HepG2 (cell line): Measurements from ENCODE around the gene PCDHA13. TPM values are rescaled to one million over a fixed set of nuclear protein-coding genes. Genes with fewer than 3 reads are reported as not detected.
"Not testable (repeated sequence)": the region's sequence is repeated elsewhere in the genome, so short reads cannot be mapped to it uniquely, and the experiment has no call there.

Source experiments
- ATAC-seq: fragments of 200-7000 bp; cut with Tn5 transposase; 3 replicates; pipeline ENCODE4 v1.9.1; 2020; ENCODE audit warnings: mild to moderate bottlenecking, moderate library complexity
- BruUV-seq: library from RNA; stranded (reverse); fragments of 400-500 nt; replicated peaks from 2 replicates; lab custom pipeline; 2021; lab: Mats Ljungman, UMichigan
- CTCF ChIA-PET: fragments of 300-600 bp; formaldehyde crosslinking; extraction: SDS; loops from one replicate; lab custom pipeline; 2021; ENCODE audit warnings: low total read pairs, inconsistent platforms, low intra/inter-chr PET ratio; lab: Yijun Ruan, JAX
- POLR2A ChIA-PET: fragments of 350-600 bp; sonication (Branson Sonifier 250); formaldehyde crosslinking; loops from one replicate; lab custom pipeline; 2020; ENCODE audit warnings: antibody characterized with exemption, inconsistent platforms; lab: Yijun Ruan, JAX
- DNase-seq: peaks from one replicate; pipeline ENCODE4 v3.0.0-alpha.2; 2015; ENCODE audit warnings: low spot score
- FAIRE-seq: peaks from 3 replicates; lab custom pipeline; 2011; peaks lifted over from hg19 to GRCh38; lab: Jason Lieb, UNC
- H2AFZ ChIP-seq: one replicate; pipeline ENCODE4 v1.6.1; 2011; ENCODE audit warnings: low read length, inconsistent platforms
- H3K27ac ChIP-seq: fragments of 300-600 bp; 3 replicates; pipeline ENCODE4 v1.8.0; 2011; ENCODE audit warnings: mixed run types, mild to moderate bottlenecking, mixed read lengths, low read length, inconsistent platforms; ENCODE audit not compliant: insufficient read depth; ENCODE audit errors: extremely low read length
- H3K27me3 ChIP-seq, 2 experiments: fragments of 200-600 bp in 1 of 2; 2 replicates in 1 of 2; 3 replicates in 1 of 2; pipeline versions ENCODE4 v1.6.0 to v1.8.0; 2011; ENCODE audit warnings: low read length in 2 of 2, mild to moderate bottlenecking in 2 of 2, moderate library complexity in 2 of 2, inconsistent platforms in 1 of 2; ENCODE audit not compliant: insufficient read depth in 2 of 2, control insufficient read depth in 1 of 2
- H3K36me3 ChIP-seq, 2 experiments: fragments of 200-600 bp in 1 of 2; replicated peaks in 1 of 2; 2 replicates in 1 of 2; 3 replicates in 1 of 2; pipeline versions ENCODE4 v1.5.1 to v1.8.0; 2011; ENCODE audit warnings: low read length in 2 of 2, inconsistent platforms in 1 of 2; ENCODE audit not compliant: insufficient read depth in 2 of 2, control insufficient read depth in 1 of 2
- H3K4me1 ChIP-seq: 2 replicates; pipeline ENCODE4 v1.5.1; 2012; ENCODE audit warnings: low read length, inconsistent platforms; ENCODE audit not compliant: insufficient read depth
- H3K4me2 ChIP-seq: 2 replicates; pipeline ENCODE4 v1.6.0; 2011; ENCODE audit warnings: low read depth, low read length, inconsistent platforms
- H3K4me3 ChIP-seq, 3 experiments: fragments of 200-600 bp in 1 of 3; sonication (generic), shearing (Covaris generic) in 1 of 3; replicated peaks in 1 of 3; 2 replicates each; pipeline ENCODE4 v1.5.1; 2011 to 2016; ENCODE audit warnings: low read length in 3 of 3, inconsistent platforms in 2 of 3, low read depth in 2 of 3, mild to moderate bottlenecking in 2 of 3, control low read depth in 1 of 3, mixed read lengths in 1 of 3; ENCODE audit not compliant: insufficient read depth in 1 of 3
- H3K79me2 ChIP-seq: one replicate; pipeline ENCODE4 v1.6.1; 2011; ENCODE audit warnings: low read length, inconsistent platforms; ENCODE audit not compliant: insufficient read depth
- H3K9ac ChIP-seq: 2 replicates; pipeline ENCODE4 v1.6.0; 2011; ENCODE audit warnings: mild to moderate bottlenecking, low read depth, low read length, inconsistent platforms; ENCODE audit not compliant: insufficient read depth
- H3K9me3 ChIP-seq: 2 replicates; pipeline ENCODE4 v1.5.1; 2012; ENCODE audit warnings: mild to moderate bottlenecking, low read length
- H4K20me1 ChIP-seq: 2 replicates; pipeline ENCODE4 v1.6.0; 2011; ENCODE audit warnings: inconsistent platforms, mild to moderate bottlenecking, low read length, moderate library complexity; ENCODE audit not compliant: insufficient read depth
- ELF3 ChIP-seq: IDR thresholded peaks from 2 replicates; pipeline ENCODE4 v1.6.1; 2016; ENCODE audit warnings: missing genetic modification reagents, missing compliant biosample characterization
- HNRNPLL ChIP-seq: fragments of 200-400 bp; formaldehyde crosslinking; IDR thresholded peaks from 2 replicates; pipeline ENCODE4 v1.6.1; 2017; ENCODE audit warnings: mild to moderate bottlenecking, low read depth, low read length; ENCODE audit not compliant: poor library complexity, severe bottlenecking
- PHF8 ChIP-seq: sonication (generic); formaldehyde crosslinking; IDR thresholded peaks from 2 replicates; pipeline ENCODE4 v1.5.0; 2020; ENCODE audit warnings: missing genetic modification reagents
- ZNF687 ChIP-seq: sonication (generic); formaldehyde crosslinking; IDR thresholded peaks from 2 replicates; pipeline ENCODE4 v1.5.1; 2020; ENCODE audit warnings: mild to moderate bottlenecking, missing genetic modification reagents, moderate library complexity
- WGBS: methylation state at CpG from one replicate; pipeline ENCODE4 v1.1.6; 2017; ENCODE audit warnings: low lambda C conversion rate; 5-methylcytosine and 5-hydroxymethylcytosine counted together
- in situ Hi-C: cut with HindIII; loops from 2 replicates; pipeline ENCODE4 v1.10.0; 2017; ENCODE audit warnings: low pct_unique_long_range_greater_than_20kb; ENCODE audit not compliant: extremely low pct_ligation_motif_present
- intact Hi-C: fragments of 100-400 bp; cut with micrococcal nuclease; formaldehyde crosslinking; loops from one replicate; pipeline ENCODE4 v1.10.0; 2022; ENCODE audit not compliant: unreplicated experiment
- polyA plus RNA-seq, 8 experiments: library from polyadenylated mRNA; depleted of rRNA in 3 of 8; stranded (reverse) in 7 of 8; unstranded in 1 of 8; fragments of >200 nt; fragmentation: Illumina TruSeq in 4 of 8; extraction: Trizol in 4 of 8; gene quantifications; 2 replicates each; pipeline versions ENCODE4 v1.2.1 to v1.2.3, GENCODE V29; 2011 to 2016; ENCODE audit warnings: low read depth in 4 of 8, missing spikeins in 1 of 8, mixed read lengths in 1 of 8; ENCODE audit not compliant: insufficient read depth in 1 of 8
- total RNA-seq, 5 experiments: library from RNA; depleted of rRNA; stranded (reverse); fragments of >200 nt; fragmentation: Illumina TruSeq; extraction: Trizol; gene quantifications; 2 replicates each; pipeline ENCODE4 v1.2.3, GENCODE V29; 2016; ENCODE audit warnings: low read depth in 1 of 5

Gene PCDHA13
- total and polyA plus RNA-seq, 2 of the 13 experiments (the other 11 are each of a cell fraction or from before 2014, with no cell fraction given): 0.03 to 0.04 TPM

- TF ChIP-seq HNRNPLL (peak; percentile 49), ZNF687 (CRISPR knock-in tag) (peak; percentile 31; the same call in 1 of the 2 replicates), PHF8 (0 out of 2 replicates have a peak, but pooled peaks have one; percentile 24), ELF3 (CRISPR knock-in tag) (0 out of 2 replicates have a peak, but pooled peaks have one; percentile 2)
- H3K27ac ChIP-seq, FAIRE-seq, H3K36me3 ChIP-seq, intact Hi-C loops, POLR2A ChIA-PET, H3K27me3 ChIP-seq, CTCF ChIA-PET, in situ Hi-C loops, DNase-seq, H2AFZ ChIP-seq, H4K20me1 ChIP-seq, H3K4me1 ChIP-seq, H3K79me2 ChIP-seq, H3K9me3 ChIP-seq: not testable (repeated sequence)
- H3K4me3 ChIP-seq: peak overlapping the region; percentile 62 to 68 (median 68)
- peak overlapping the region; percentile 36; the same call in 1 of the 2 replicates for H3K9ac ChIP-seq
- ATAC-seq: peak; percentile 78
- peak overlapping the region; percentile 78 for H3K4me2 ChIP-seq
- BruUV-seq: TSS peak; percentile 67
- WGBS: 54% methylated on average over 18 of the region's 38 CpGs
Observed at GRCh38 chr5:140834439-140835008, 47.4 kb upstream of the PCDHA13 start.
